GF-D8 (cell line): Measurements from ENCODE around the gene CMTR2.

ENCODE experiments used
- DNase-seq: peaks from one replicate; lab custom pipeline; 2025; lab: John Stamatoyannopoulos, UW

The CMTR2 gene

GRCh38 chr16:71273384-71273783, 15.8 kb downstream of the CMTR2 start:
- DNase-seq = no peak

GRCh38 chr16:71264299-71264698, 24.9 kb downstream of the CMTR2 start:
- DNase-seq = no peak

DNA sequence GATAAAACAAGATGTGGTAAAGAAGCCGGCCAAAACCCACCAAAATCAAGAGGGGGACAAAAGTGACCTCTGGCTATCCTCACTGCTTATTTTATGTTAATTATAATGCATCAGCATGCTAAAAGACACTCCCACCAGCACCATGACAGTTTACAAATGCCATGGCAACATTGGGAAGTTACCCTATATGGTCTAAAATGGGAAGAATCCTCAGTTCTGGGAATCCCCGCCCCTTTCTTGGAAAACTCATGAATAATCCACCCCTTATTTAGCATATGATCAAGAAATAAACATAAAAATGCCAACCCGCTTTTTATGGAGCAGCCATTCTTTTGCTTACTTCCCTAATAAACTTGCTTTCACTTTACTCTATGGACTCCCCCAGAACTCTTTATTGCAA, 25.6 kb downstream of the CMTR2 start:
- no peak for DNase-seq

- no peak for DNase-seq
Measured at GRCh38 chr16:71262391-71262790, 26.8 kb downstream of the CMTR2 start.

DNA sequence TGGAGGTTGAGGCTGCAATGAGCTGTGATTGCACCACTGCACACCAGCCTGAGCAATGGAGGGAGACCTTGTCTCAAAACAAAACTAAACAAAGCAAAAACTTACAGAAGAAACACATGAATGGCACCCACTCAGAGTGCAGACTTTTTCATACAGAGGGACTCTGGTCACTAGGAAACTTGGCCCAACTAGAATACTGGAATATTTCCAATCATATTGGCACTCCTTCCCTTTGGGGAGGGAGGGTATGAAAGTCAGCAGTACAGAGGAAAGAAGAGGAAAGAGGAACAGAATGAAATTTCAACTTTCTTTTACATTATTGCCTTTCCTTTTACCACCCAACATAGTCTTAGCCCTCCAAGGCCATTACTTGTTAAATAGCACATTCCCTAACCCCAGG, 28.2 kb downstream of the CMTR2 start:
- no peak for DNase-seq

- no peak for DNase-seq
Measured at GRCh38 chr16:71259086-71259485, 30.1 kb downstream of the CMTR2 start.

GRCh38 chr16:71258372-71258771, 30.8 kb downstream of the CMTR2 start:
- no peak for DNase-seq

DNA sequence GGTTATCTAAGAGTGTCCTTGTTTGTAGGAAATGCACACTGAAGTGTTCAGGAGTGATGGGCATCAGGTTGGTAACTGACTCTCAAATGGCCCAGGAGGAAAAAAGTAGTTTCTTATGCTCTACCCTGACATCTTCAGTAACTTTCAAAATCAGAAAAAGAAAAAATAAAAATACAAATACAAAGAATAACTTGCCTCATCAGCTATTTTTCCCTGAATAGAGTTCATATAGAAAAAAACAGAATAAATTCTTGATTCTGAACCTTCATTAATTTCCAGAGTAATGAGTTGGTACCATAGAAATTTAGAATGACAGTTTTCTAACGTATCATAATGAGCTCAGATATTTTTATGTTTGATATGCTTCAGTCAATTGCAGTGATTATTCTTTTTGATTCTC, 31.4 kb downstream of the CMTR2 start:
- no peak for DNase-seq

DNA sequence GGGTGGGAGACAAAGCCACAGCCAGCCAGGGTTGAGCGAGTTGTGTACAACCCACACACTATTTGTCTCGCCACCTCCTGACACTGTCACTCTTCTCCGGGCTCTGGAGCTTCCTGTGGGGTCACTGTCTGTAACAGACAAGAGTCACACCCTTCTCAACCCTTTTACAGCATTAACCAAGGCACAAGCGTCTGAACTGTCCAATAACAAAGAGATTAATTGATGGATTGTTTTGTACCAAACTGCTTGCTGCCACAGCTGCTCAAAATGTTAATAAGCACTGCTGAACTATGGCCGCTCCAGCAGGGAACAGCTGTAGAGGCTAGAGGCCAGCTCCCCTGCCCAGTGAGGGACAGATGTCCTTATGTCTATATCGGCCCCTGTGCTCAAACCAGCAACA, 33.5 kb downstream of the CMTR2 start:
- DNase-seq = no peak

DNA sequence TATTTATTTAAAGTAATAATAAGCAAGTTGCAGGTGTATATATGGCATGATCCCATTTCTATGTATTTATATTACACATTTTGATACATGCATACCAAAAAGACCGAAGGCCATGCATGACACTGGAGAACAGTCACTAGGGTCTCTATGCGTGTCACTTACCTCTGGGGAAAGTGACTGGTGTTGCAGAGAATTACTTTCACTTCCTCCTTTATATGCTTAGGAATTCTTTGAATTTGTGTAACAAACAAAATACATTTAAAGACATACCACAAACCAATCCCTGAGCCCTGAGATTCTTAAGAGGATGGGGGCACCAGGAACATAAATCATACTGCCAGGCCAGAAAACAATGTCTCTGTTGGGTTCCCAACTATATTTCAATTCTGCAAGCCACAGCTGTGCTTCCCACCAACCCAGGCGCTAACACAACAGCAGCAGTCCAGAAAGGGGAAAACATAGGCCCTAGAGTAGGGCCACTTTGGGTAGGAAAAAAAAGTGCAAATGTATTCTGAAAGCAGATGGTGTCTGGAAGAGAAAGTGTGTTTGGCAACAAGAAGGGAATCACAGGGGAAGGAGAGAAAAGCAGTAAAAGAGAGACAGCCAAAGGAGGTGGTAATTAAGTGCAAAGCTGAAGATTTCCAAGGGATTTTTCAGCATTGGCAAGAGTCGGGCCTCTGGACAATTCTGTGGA, 34.2 kb downstream of the CMTR2 start:
- DNase-seq = no peak

DNA sequence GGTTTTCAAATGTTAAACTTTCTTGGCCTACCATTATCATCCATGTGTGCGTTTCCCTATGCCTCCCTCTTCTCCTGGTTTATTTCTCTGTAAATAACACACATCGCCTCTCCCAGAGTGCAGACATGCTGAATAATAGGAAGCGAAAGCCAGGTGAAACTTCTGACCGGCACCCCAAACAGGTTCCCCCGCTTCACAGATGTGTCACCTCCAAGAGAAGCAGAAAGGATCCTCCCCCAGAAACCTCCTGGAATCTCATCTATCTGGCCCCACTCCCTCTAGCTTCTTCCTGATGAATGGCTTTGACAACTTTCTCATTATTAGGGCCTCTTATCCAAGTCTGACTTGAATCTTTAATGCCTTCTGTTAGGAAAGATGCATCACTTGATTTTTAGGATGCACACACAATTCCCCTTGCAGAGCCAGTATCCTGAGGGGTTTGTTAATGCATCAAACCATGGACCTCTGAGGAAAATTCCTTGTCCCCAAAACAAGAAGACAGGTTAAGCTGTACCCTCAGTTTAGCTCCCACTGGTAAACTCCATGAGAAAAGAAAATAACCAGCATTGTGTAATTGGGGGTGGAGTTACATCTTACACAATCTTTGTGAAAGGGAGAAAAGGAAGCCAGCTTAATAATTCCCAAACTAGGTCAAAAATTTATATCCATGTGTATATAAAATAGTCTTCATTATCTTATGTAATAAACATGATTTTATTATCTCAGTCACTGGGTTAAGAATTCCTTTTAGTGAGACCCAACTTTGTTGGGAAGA, 38.6 kb downstream of the CMTR2 start:
- no peak for DNase-seq

DNA sequence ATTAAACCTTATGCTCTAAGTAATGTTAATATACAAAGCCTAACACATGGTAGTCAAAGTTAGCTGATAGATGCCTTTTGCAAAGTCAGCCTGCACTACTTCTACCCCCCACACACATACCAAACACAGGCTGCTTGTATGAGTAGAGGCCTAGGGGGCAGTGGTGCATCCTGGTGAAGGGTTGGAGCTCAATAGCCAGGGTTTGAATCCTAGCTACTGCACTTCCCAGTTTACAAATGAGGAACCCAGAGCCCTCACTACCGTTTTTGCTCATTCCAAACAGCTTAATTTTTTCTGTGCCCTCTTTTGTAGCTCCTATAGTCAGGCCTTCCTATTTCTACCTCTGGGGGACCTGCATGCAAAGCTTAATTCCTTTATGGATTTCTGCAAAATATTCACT, 39.8 kb downstream of the CMTR2 start:
- no peak for DNase-seq

- DNase-seq = no peak
Measured at GRCh38 chr16:71247478-71247877, 41.7 kb downstream of the CMTR2 start.

DNA sequence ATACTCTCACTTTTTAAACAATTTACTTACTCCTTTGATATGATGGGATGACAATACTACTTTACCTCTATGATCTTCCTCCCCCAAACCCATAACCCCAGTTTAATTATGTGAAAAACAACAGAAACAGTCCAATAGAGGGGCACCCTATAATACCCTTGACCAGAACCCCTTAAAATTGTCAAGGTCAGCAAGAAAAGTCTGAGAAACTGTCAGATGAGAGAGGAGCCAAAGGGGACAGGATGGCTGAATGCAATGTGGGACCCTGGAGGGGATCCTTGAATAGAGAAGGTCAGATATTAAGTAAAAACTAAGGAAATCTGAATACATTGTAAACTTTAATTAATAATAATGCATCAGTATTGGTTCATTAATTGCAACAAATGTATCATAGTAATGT, 42.9 kb downstream of the CMTR2 start:
- no peak for DNase-seq

DNA sequence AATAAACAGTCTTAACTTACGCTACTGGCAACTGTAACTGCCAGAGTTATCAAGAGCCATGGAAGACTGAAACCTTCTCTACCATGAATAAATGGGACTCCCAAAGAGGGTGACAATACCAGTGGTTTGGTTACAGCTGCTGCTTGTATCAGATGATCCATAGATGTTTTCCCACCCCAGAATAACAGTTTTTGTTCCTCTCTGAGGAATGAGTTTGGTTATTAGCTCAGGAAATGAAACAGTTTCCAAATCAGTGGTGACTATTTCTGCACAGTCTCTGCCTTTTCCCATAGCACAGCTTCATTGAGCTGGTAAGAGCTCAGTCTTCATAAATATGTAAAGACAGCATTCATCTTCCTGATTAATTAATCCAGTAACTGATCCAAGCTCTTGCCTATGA, 44.7 kb downstream of the CMTR2 start:
- no peak for DNase-seq

DNA sequence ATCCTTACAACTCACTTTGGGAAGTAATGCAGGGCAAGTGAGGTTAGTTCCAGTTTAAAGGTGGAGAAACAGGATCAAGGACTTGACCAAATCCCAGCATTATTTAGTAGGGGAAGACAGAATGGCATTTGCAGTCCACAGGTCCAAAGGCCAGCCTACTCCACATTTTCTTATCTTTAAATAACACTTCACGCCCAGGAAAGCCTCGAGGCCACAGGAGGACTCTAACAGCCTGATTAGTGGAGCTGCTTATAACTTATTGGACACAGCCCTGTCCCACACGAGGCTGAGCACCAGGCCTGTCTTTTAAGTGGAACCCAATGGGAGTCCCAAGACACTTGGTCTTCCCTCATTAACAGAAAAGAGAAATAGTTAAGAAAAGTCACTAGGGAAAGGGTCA, 46.6 kb downstream of the CMTR2 start:
- DNase-seq = no peak

DNA sequence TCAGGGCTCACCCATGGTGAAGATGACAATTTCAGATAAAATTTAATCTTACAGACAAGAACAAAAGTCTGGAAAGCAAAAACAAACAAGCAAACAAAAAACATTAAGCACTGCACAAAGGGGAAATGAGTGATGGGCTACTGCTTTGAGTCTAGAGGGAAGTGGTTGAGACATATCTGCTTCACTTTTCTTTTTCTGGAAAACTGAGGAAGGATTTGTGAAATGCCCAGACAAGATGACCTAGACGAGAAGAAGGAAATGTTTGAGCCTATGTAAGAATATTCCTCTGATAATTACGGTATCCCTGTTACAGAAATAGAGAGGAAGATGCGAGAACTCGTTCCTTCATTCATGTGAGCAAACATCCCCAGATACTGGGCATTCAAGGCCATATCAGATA, 47.2 kb downstream of the CMTR2 start:
- no peak for DNase-seq
